ENCODE data around the gene FBXW11. TPM values are rescaled to one million over a fixed set of nuclear protein-coding genes. Genes with fewer than 3 reads are reported as not detected.

Gene FBXW11
- polyA plus RNA-seq, 1 donor (not counting 4 experiments of a cell fraction or from before 2014, with no cell fraction given): 48.4 TPM

DNA sequence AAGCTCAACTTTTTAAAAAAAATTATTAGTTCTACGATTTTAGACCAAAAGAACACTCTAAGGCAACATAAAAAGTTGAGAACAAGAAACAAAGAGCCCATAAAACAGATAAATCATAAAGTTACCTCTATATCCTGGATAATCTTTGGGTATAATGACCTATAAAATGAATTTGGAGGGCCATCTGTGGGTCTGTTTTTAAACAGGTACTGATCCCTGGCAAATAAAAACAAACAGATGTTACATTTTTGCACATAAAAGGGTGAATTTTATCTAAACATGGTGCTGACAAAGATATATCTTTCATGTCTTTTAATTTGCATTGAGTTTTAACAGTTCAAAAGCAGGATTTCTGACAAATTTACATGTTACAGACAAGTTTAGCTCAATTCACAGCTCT is 107.6 kb downstream of the FBXW11 start:
- H3K27ac ChIP-seq (ENCODE audit: control insufficient read depth, insufficient read depth, low read length): no peak overlapping the region
- H3K36me3 ChIP-seq (ENCODE audit: control insufficient read depth in 2 of 2, extremely low read depth in 1 of 2, insufficient read depth in 2 of 2, low read length in 2 of 2): peaks cover 3 to 8% of the 10 kb centered on the region in 2 experiments
- DNase-seq (ENCODE audit: low read depth, low spot score): no peak
- H3K9ac ChIP-seq (ENCODE audit: control insufficient read depth, extremely low read depth, insufficient read depth, low read length): no peak overlapping the region
- no peaks in the 10 kb centered on the region for H3K4me1 ChIP-seq (ENCODE audit: control insufficient read depth, extremely low read depth, insufficient read depth, low read length)
- dilution Hi-C loops (cut with MboI; ENCODE audit: extremely low pct_ligation_motif_present, low sequenced_read_pairs): no loop called here
- H2AFZ ChIP-seq (ENCODE audit: control insufficient read depth, low read length): no peak overlapping the region
- TF ChIP-seq EZH2 (IDR thresholded peaks at IDR 0.05; ENCODE audit: low read length): no peak
- TF ChIP-seq, protein P1, sequence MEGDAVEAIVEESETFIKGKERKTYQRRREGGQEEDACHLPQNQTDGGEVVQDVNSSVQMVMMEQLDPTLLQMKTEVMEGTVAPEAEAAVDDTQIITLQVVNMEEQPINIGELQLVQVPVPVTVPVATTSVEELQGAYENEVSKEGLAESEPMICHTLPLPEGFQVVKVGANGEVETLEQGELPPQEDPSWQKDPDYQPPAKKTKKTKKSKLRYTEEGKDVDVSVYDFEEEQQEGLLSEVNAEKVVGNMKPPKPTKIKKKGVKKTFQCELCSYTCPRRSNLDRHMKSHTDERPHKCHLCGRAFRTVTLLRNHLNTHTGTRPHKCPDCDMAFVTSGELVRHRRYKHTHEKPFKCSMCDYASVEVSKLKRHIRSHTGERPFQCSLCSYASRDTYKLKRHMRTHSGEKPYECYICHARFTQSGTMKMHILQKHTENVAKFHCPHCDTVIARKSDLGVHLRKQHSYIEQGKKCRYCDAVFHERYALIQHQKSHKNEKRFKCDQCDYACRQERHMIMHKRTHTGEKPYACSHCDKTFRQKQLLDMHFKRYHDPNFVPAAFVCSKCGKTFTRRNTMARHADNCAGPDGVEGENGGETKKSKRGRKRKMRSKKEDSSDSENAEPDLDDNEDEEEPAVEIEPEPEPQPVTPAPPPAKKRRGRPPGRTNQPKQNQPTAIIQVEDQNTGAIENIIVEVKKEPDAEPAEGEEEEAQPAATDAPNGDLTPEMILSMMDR (optimal IDR thresholded peaks at IDR 0.05 in 1 of 3, IDR thresholded peaks at IDR 0.05 in 1 of 3, conservative IDR thresholded peaks at IDR 0.05 in 1 of 3; ENCODE audit: extremely low read depth in 1 of 3, insufficient read depth in 2 of 3, low read length in 3 of 3): no peak
- no peak overlapping the region for H3K4me2 ChIP-seq (ENCODE audit: control insufficient read depth, extremely low read depth, insufficient read depth, low read depth, low read length)
- H3K27me3 ChIP-seq (ENCODE audit: control insufficient read depth, extremely low read depth, insufficient read depth, low read length): no peaks in the 10 kb centered on the region
- H3K9me3 ChIP-seq (ENCODE audit: control insufficient read depth, low read depth, low read length): no peaks in the 10 kb centered on the region
- H3K4me3 ChIP-seq (ENCODE audit: control insufficient read depth in 2 of 3, extremely low read depth in 1 of 3, insufficient read depth in 2 of 3, low read depth in 1 of 3, low read length in 3 of 3): no peak overlapping the region
- peaks cover 18% of the 10 kb centered on the region for H3K79me2 ChIP-seq (ENCODE audit: control insufficient read depth, insufficient read depth, low read length)
- H4K20me1 ChIP-seq (ENCODE audit: control insufficient read depth, extremely low read depth, insufficient read depth, low read length): peaks cover 3% of the 10 kb centered on the region
- no peak for FAIRE-seq
- no peaks in the 10 kb centered on the region for H3K9me1 ChIP-seq (ENCODE audit: control insufficient read depth, extremely low read depth, insufficient read depth, low read length)

DNA sequence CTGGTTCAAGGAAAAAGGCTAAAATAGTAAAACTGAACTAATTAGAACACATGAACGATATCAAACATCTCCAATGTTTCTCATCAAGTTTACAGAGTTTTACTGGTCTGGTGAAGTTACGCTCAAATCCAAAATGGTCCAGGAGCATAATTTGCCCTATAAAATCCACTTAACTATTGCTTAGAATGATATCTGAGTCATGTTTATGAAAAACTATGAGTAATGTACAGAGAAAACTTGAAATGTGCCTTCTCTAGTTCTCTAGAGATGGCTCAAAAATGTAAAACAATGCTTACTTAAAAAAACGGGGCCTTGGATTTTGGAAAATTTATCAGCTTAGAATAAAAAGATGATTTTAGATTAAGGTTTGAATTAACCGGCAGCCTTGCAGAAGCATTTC is 108.1 kb downstream of the FBXW11 start:
- Histone ChIP-seq H3K4me2 (ENCODE audit: control insufficient read depth, extremely low read depth, insufficient read depth, low read depth, low read length) (no peak overlapping the region), H3K4me3 (ENCODE audit: control insufficient read depth in 2 of 3, extremely low read depth in 1 of 3, insufficient read depth in 2 of 3, low read depth in 1 of 3, low read length in 3 of 3) (no peak overlapping the region), H4K20me1 (ENCODE audit: control insufficient read depth, extremely low read depth, insufficient read depth, low read length) (peaks cover 3% of the 10 kb centered on the region), H3K9me1 (ENCODE audit: control insufficient read depth, extremely low read depth, insufficient read depth, low read length) (no peaks in the 10 kb centered on the region), H3K4me1 (ENCODE audit: control insufficient read depth, extremely low read depth, insufficient read depth, low read length) (no peaks in the 10 kb centered on the region), H2AFZ (ENCODE audit: control insufficient read depth, low read length) (no peak overlapping the region), H3K27me3 (ENCODE audit: control insufficient read depth, extremely low read depth, insufficient read depth, low read length) (no peaks in the 10 kb centered on the region), H3K9me3 (ENCODE audit: control insufficient read depth, low read depth, low read length) (no peaks in the 10 kb centered on the region), H3K9ac (ENCODE audit: control insufficient read depth, extremely low read depth, insufficient read depth, low read length) (no peak overlapping the region), H3K36me3 (ENCODE audit: control insufficient read depth in 2 of 2, extremely low read depth in 1 of 2, insufficient read depth in 2 of 2, low read length in 2 of 2) (peaks cover 3 to 8% of the 10 kb centered on the region in 2 experiments), H3K79me2 (ENCODE audit: control insufficient read depth, insufficient read depth, low read length) (peaks cover 18% of the 10 kb centered on the region), H3K27ac (ENCODE audit: control insufficient read depth, insufficient read depth, low read length) (no peak overlapping the region)
- no peak for FAIRE-seq
- no peak for DNase-seq (ENCODE audit: low read depth, low spot score)
- dilution Hi-C loops (cut with MboI; ENCODE audit: extremely low pct_ligation_motif_present, low sequenced_read_pairs): no loop called here
- no peak for TF ChIP-seq EZH2 (IDR thresholded peaks at IDR 0.05; ENCODE audit: low read length)
- TF ChIP-seq, protein P1 (optimal IDR thresholded peaks at IDR 0.05 in 1 of 3, IDR thresholded peaks at IDR 0.05 in 1 of 3, conservative IDR thresholded peaks at IDR 0.05 in 1 of 3; ENCODE audit: extremely low read depth in 1 of 3, insufficient read depth in 2 of 3, low read length in 3 of 3): no peak

Measured in keratinocyte (primary cell).